ENCODE results near the gene NGB.

DNA sequence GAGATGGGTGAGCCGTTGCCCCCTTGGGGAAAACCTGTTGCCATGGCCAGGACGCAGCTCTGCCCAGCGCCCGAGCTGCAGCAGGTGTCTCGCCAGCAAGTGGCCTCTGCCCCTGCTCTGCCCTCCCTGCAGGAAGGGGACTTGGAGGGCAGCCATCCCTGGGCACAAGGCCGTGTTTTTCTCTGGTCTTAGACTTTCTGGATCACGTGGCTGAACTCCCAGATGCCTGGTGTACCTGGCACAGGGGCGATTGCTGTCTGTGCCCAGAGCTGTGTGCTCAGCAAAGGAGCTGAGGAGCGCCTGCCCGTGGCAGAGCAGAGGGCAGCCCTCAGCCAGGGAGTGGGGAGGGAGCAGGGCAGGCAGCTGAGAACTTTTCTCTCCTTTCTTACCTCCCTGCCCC is 51.4 kb downstream of the NGB start:
- TF ChIP-seq, protein P1, sequence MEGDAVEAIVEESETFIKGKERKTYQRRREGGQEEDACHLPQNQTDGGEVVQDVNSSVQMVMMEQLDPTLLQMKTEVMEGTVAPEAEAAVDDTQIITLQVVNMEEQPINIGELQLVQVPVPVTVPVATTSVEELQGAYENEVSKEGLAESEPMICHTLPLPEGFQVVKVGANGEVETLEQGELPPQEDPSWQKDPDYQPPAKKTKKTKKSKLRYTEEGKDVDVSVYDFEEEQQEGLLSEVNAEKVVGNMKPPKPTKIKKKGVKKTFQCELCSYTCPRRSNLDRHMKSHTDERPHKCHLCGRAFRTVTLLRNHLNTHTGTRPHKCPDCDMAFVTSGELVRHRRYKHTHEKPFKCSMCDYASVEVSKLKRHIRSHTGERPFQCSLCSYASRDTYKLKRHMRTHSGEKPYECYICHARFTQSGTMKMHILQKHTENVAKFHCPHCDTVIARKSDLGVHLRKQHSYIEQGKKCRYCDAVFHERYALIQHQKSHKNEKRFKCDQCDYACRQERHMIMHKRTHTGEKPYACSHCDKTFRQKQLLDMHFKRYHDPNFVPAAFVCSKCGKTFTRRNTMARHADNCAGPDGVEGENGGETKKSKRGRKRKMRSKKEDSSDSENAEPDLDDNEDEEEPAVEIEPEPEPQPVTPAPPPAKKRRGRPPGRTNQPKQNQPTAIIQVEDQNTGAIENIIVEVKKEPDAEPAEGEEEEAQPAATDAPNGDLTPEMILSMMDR (IDR thresholded peaks at IDR 0.05) = no peak
- TF ChIP-seq POLR2A (IDR thresholded peaks at IDR 0.05) = no peak
- TF ChIP-seq EP300 (IDR thresholded peaks at IDR 0.05) = no peak

All from sigmoid colon (tissue), 4 donors.